Prostate gland (tissue), 2 donors: ENCODE data around the gene MRPL27. TPM values are rescaled to one million over a fixed set of nuclear protein-coding genes. Genes with fewer than 3 reads are reported as not detected.

ENCODE experiments used
- DNase-seq: peaks from one replicate; pipeline ENCODE4 v3.0.0-alpha.2; 2019; ENCODE audit warnings: low spot score
- H3K27ac ChIP-seq, 2 donors: fragments of 200-600 bp; sonication (generic); 2 replicates each; pipeline ENCODE4 v1.5.1; 2017 to 2019
- H3K27me3 ChIP-seq: fragments of 200-600 bp; sonication (generic); replicated peaks from 2 replicates; pipeline ENCODE4 v1.5.1; 2019; ENCODE audit not compliant: insufficient read depth
- H3K36me3 ChIP-seq, 2 donors: fragments of 200-600 bp; sonication (generic); 1 replicate in 1 of 2; 2 replicates in 1 of 2; pipeline versions ENCODE4 v1.5.1 to v1.8.1; 2017 to 2019
- H3K4me1 ChIP-seq: fragments of 200-600 bp; sonication (generic); replicated peaks from 2 replicates; pipeline ENCODE4 v1.5.1; 2019
- H3K4me3 ChIP-seq, 2 donors: fragments of 200-600 bp; sonication (generic); 2 replicates each; pipeline ENCODE4 v1.5.1; 2017 to 2019
- H3K9me3 ChIP-seq: fragments of 200-600 bp; sonication (generic); 2 replicates; pipeline ENCODE4 v1.5.1; 2017
- CTCF ChIP-seq, 4 experiments: fragments of 200-600 bp in 2 of 4; fragments of 450-650 bp in 2 of 4; sonication (generic) in 2 of 4; IDR thresholded peaks; 1 replicate in 3 of 4; 2 replicates in 1 of 4; pipeline ENCODE4 v1.5.1; 2016 to 2019; ENCODE audit warnings: antibody characterized with exemption in 4 of 4, mild to moderate bottlenecking in 2 of 4, moderate library complexity in 2 of 4
- POLR2A ChIP-seq: fragments of 450-650 bp; IDR thresholded peaks from one replicate; pipeline ENCODE4 v1.6.1; 2016; ENCODE audit warnings: antibody characterized with exemption, mild to moderate bottlenecking
- POLR2AphosphoS5 ChIP-seq: sonication (generic); formaldehyde crosslinking; IDR thresholded peaks from one replicate; pipeline ENCODE4 v1.6.1; 2017; ENCODE audit warnings: antibody characterized with exemption
- WGBS: methylation state at CpG from one replicate; pipeline ENCODE4 v1.1.5; 2018; 5-methylcytosine and 5-hydroxymethylcytosine counted together
- intact Hi-C: fragments of 100-400 bp; cut with DNase I; formaldehyde crosslinking; loops from one replicate; pipeline ENCODE4 v1.14.2; 2022
- total RNA-seq, 2 donors: library from RNA; depleted of rRNA; stranded (reverse); fragments of >200 nt; gene quantifications; one replicate each; pipeline ENCODE4 v1.1.0, GENCODE V29; 2016

MRPL27 gene
- total RNA-seq, 2 donors from 2014 or later = 63.3 to 69.6 TPM

- DNase-seq = no peak
- Histone ChIP-seq H3K4me1 (no peaks in the 10 kb centered on the region), H3K36me3 (peaks cover 14% of the 10 kb centered on the region in 2 donors), H3K4me3 (no peak overlapping the region), H3K27me3 (no peaks in the 10 kb centered on the region), H3K27ac (no peak overlapping the region), H3K9me3 (no peaks in the 10 kb centered on the region)
- WGBS = 93% methylated on average over 15 of the region's 15 CpGs
- intact Hi-C loops = no loop called here
- TF ChIP-seq POLR2A (no peak), CTCF (IDR thresholded peaks at IDR 0.05) (no peak), POLR2AphosphoS5 (no peak)
These were observed 18.8 kb downstream of the MRPL27 start for GRCh38 chr17:50354198-50354597.

- Histone ChIP-seq H3K27me3 (no peaks in the 10 kb centered on the region), H3K4me1 (no peaks in the 10 kb centered on the region), H3K27ac (no peak overlapping the region), H3K36me3 (peaks cover 14% of the 10 kb centered on the region in 2 donors), H3K4me3 (no peak overlapping the region), H3K9me3 (no peaks in the 10 kb centered on the region)
- DNase-seq = no peak
- 95% methylated on average over 18 of the region's 27 CpGs for WGBS
- intact Hi-C loops = no loop called here
- no peak for TF ChIP-seq POLR2AphosphoS5
- no peak for TF ChIP-seq CTCF (IDR thresholded peaks at IDR 0.05)
- TF ChIP-seq POLR2A = no peak
These were observed 19.3 kb downstream of the MRPL27 start for GRCh38 chr17:50353600-50354195.

- H3K27ac ChIP-seq = no peak overlapping the region
- intact Hi-C loops = no loop called here
- H3K27me3 ChIP-seq = no peaks in the 10 kb centered on the region
- no peak for DNase-seq
- H3K36me3 ChIP-seq = peaks cover 14% of the 10 kb centered on the region in 2 donors
- H3K9me3 ChIP-seq = no peaks in the 10 kb centered on the region
- no peaks in the 10 kb centered on the region for H3K4me1 ChIP-seq
- TF ChIP-seq CTCF (IDR thresholded peaks at IDR 0.05) (no peak), POLR2AphosphoS5 (no peak), POLR2A (no peak)
- no peak overlapping the region for H3K4me3 ChIP-seq
- 88% methylated on average over 21 of the region's 21 CpGs for WGBS
These were observed 20.0 kb downstream of the MRPL27 start for GRCh38 chr17:50352693-50353599.

GRCh38 chr17:50352072-50352692, 20.8 kb downstream of the MRPL27 start:
- H3K36me3 ChIP-seq = peaks cover 14% of the 10 kb centered on the region in 2 donors

More at GRCh38 chr17:50352072-50352692, 20.8 kb downstream of the MRPL27 start:
- no peak overlapping the region for H3K27ac ChIP-seq
- intact Hi-C loops = no loop called here
- H3K4me1 ChIP-seq = peaks cover 4% of the 10 kb centered on the region
- 65% methylated on average over 6 of the region's 6 CpGs for WGBS
- H3K27me3 ChIP-seq = no peaks in the 10 kb centered on the region
- DNase-seq = no peak
- H3K9me3 ChIP-seq = no peaks in the 10 kb centered on the region
- H3K4me3 ChIP-seq = no peak overlapping the region
- TF ChIP-seq POLR2AphosphoS5 = no peak
- TF ChIP-seq CTCF (IDR thresholded peaks at IDR 0.05) = no peak
- TF ChIP-seq POLR2A = no peak
